Renal cortex interstitium (tissue), 11 donors: ENCODE data around the gene CTNND2. TPM values are rescaled to one million over a fixed set of nuclear protein-coding genes. Genes with fewer than 3 reads are reported as not detected.
A peak's percentile ranks its signal among the peaks of the same experiment; 100 is the strongest.
"Not testable (repeated sequence)": the region's sequence is repeated elsewhere in the genome, so short reads cannot be mapped to it uniquely, and the experiment has no call there.

Experiments used
- DNase-seq, 11 donors: peaks; one replicate each; pipeline ENCODE4 v3.0.0-alpha.2; 2013; ENCODE audit warnings: low read depth in 9 of 11, low spot score in 4 of 11; ENCODE audit errors: extremely low read depth in 1 of 11
- polyA plus RNA-seq, 3 donors: library from polyadenylated mRNA; unstranded; fragments of 120-200 nt; gene quantifications; one replicate each; pipeline ENCODE4 v1.2.1, GENCODE V29; 2013; ENCODE audit not compliant: insufficient read length in 3 of 3

CTNND2 gene
- polyA plus RNA-seq, 3 donors = 2.0 to 2.4 (median 2.3) TPM

GRCh38 chr5:11622785-11623184 lies 281.5 kb downstream of the CTNND2 start:
- no peak for DNase-seq

DNA sequence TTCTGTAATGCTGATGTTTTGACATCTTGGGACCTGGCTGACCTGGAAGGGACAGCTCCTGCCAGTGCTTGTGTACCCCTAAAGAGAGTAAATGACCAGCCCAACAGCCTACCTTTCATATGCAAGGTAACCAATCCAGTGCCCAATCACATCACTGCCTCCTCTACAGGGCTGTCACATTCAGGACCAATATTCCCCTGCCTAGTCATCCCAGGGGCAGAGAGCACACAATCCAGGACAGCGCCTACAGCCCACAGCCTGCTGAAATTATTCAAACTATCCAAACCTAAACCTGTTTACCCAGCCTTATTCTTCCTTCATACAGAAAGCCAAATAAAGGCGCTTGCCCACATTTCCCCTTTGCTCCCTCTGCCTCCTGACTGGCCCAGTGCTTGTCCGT lies 284.1 kb downstream of the CTNND2 start:
- DNase-seq = no peak

DNA sequence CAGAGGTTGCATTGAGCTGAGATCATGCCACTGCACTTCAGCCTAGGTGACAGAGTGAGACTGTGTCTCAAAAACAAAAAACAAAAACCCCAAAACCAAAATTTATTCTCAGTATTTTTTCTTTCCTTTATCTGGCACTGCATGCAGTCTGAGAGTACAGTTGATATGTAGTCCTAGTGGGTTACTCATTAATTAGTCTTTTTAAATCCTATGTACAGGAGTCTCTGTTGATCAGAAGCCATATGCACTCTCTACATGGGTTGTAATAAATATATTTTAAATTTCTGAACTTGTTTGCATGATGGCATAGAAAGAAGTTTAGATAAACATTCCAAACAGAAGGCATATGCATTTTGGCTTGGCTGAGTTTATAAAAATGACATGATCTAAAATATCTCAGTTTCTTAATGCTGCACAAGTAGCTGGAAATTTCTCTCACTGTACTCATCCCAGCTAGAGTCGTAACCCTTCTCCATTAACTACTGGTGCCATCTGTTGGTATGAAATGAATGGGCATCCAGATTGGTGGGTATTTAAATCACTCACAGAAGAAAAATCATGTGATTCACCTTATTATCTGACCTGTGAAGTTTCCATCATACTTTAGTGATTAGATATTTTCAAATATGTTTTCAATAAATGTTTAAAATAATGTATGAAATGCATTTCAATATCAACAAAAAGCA lies 284.8 kb downstream of the CTNND2 start:
- peak in 2 of 11 donors; percentile 11 to 15 for DNase-seq

DNA sequence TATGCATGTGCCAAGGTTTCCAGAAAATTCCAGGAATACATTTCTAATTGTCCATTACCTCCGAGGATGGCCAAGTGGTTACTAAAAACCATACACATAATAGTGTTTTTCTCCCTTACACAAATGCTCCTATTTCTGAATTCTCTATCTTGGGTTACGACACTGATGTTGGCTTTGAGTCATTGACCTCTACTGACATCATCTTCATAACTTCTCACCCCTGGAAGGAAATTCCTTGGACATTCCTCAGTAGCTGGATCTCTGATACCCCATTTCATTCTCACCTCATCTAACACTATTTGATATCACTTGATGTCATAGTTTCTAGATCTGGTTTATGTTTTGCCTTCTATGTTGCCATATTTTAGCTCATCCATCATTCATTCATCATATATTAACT lies 287.2 kb downstream of the CTNND2 start:
- no peak for DNase-seq

GRCh38 chr5:11616624-11617023 lies 287.6 kb downstream of the CTNND2 start:
- DNase-seq = not testable (repeated sequence)

GRCh38 chr5:11611011-11611410 lies 293.2 kb downstream of the CTNND2 start:
- no peak for DNase-seq

GRCh38 chr5:11609570-11610303 lies 294.5 kb downstream of the CTNND2 start:
- DNase-seq = no peak

DNA sequence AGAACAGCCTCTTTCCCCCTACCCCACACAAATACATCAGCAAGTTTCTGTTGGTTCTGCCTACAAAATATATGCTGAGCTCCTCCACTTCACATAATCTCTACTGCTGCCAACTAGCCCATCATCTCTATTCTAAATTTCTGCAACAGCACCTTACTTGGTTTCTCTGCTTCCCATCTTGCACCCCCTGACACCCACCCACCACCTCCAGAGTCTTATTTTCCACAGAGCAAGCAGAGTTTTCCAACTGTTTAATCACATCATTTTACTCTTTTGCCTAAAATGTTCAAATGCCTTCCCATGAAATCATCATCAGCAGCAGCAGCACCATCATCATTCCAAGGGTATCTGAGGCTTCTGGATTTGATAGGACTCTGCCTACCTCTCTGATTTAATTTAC lies 295.7 kb downstream of the CTNND2 start:
- DNase-seq = no peak

GRCh38 chr5:11607944-11608483 lies 296.2 kb downstream of the CTNND2 start:
- no peak for DNase-seq

DNA sequence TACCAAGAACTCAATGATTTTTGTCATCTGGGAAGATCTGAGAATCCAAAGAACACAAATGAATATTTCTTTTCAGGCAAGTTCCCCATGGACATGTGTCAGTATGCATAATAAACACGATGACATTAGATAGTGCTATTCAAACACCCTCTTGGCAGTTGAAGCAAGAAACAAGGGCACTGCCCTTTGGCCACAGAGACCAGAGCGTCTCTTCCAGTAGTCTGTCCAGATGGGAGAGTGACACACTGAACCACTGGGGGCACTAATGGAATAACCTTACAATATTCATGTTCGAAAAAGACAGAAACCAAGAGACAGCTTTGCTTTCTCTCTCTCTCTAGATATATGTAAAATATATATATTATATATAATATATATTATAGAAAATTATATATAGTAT lies 301.9 kb downstream of the CTNND2 start:
- DNase-seq = no peak

- DNase-seq = no peak
These were observed 304.7 kb downstream of the CTNND2 start for GRCh38 chr5:11599499-11599898.

- DNase-seq = no peak
These were observed 307.6 kb downstream of the CTNND2 start for GRCh38 chr5:11596657-11597071.

DNA sequence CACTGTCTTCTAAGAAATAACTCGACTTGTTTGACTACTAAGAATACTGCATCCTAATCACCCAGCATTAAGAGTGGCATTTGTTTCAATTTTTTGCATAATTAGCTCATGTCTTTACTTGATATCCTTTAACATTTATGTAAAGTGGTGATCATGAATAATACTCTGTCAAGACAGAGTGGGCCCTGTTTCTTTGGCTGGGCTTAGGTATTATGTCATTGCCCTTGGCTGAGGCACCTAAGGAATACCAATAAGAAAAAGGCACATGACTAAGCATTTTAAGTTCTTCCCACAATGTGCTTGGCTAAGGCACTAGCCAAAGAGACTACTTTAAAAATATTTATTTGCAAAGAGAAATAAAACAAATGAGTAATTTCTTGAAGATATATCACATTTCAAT lies 308.1 kb downstream of the CTNND2 start:
- DNase-seq = no peak

GRCh38 chr5:11595045-11595444 lies 309.2 kb downstream of the CTNND2 start:
- no peak for DNase-seq

- no peak for DNase-seq
These were observed 310.2 kb downstream of the CTNND2 start for GRCh38 chr5:11594021-11594420.

DNA sequence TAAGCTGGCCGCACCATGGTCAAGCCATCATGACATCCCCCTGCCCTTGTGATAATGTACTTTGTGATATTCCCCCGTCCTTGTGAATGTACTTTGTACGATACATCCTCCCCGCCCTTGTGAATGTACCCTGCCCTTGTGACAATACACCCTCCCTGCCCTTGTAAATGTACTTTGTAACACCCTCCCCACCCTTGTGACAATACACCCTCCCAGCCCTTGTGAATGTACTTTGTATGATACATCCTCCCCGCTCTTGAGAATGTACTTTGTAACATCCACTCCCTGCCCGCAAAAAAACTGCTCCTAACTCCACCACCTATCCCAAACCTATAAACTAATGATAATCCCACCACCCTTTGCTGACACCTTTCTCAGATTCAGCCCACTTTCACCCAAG lies 313.8 kb downstream of the CTNND2 start:
- DNase-seq = no peak

DNA sequence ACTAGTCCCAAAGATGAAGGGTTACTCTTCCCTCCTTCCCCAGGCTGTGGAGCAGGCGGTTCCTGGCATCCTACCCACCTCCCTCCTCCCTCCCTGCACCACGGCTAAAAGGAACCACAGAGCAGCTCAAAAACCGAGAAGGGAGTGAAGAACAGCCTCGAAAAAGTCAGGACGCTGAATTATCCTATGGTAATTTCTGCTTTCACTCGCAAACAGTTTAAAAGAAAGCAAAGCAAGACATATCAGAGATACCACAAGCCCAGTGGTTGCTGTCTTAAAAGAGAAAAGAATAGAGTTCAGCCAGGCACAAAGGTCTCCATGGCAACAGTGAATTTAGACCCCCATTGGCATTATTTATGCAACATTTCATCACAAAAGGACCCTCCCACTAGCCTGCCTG lies 315.4 kb downstream of the CTNND2 start:
- DNase-seq = peak in 2 of 11 donors; percentile 3 to 13

GRCh38 chr5:11584017-11584416 lies 320.2 kb downstream of the CTNND2 start:
- no peak for DNase-seq

GRCh38 chr5:11579351-11579750 lies 324.9 kb downstream of the CTNND2 start:
- DNase-seq = no peak

- DNase-seq = no peak
These were observed 329.5 kb downstream of the CTNND2 start for GRCh38 chr5:11574787-11575186.
